ENCODE results near the gene RNF19B.

RNF19B gene

GRCh38 chr1:32899586-32900296 lies 64.9 kb downstream of the RNF19B start:
- DNase-seq = no peak

- no peak for DNase-seq
Measured at GRCh38 chr1:32898958-32899357, 65.7 kb downstream of the RNF19B start.

- DNase-seq = no peak
Measured at GRCh38 chr1:32898056-32898455, 66.6 kb downstream of the RNF19B start.

- DNase-seq = no peak
Measured at GRCh38 chr1:32897082-32898049, 67.2 kb downstream of the RNF19B start.

- DNase-seq = no peak
Measured at GRCh38 chr1:32896451-32896850, 68.2 kb downstream of the RNF19B start.

GRCh38 chr1:32895325-32896215 lies 69.0 kb downstream of the RNF19B start:
- DNase-seq = no peak

GRCh38 chr1:32894681-32895080 lies 69.9 kb downstream of the RNF19B start:
- DNase-seq = no peak

GRCh38 chr1:32894019-32894600 lies 70.5 kb downstream of the RNF19B start:
- DNase-seq = no peak

- DNase-seq = no peak
Measured at GRCh38 chr1:32893198-32894018, 71.2 kb downstream of the RNF19B start.

GRCh38 chr1:32892368-32893197 lies 72.0 kb downstream of the RNF19B start:
- no peak for DNase-seq

- DNase-seq = no peak
Measured at GRCh38 chr1:32891630-32892029, 73.0 kb downstream of the RNF19B start.

GRCh38 chr1:32891241-32891570 lies 73.4 kb downstream of the RNF19B start:
- no peak for DNase-seq

- no peak for DNase-seq
Measured at GRCh38 chr1:32890516-32891240, 73.9 kb downstream of the RNF19B start.

- DNase-seq = no peak
Measured at GRCh38 chr1:32889731-32890278, 74.8 kb downstream of the RNF19B start.

GRCh38 chr1:32888677-32889420 lies 75.8 kb downstream of the RNF19B start:
- DNase-seq = no peak

- DNase-seq = no peak
Measured at GRCh38 chr1:32888134-32888533, 76.5 kb downstream of the RNF19B start.

- no peak for DNase-seq
Measured at GRCh38 chr1:32887623-32888022, 77.0 kb downstream of the RNF19B start.

GRCh38 chr1:32886828-32887414 lies 77.7 kb downstream of the RNF19B start:
- DNase-seq = no peak

All from NCI-H748 treated with DMSO at 0.1 percent for 48 hours (cell line).